ENCODE measurements around the gene PKDCC.
"Not testable (repeated sequence)": the region's sequence is repeated elsewhere in the genome, so short reads cannot be mapped to it uniquely, and the experiment has no call there.

The PKDCC gene

GRCh38 chr2:42065753-42066152, 17.9 kb downstream of the PKDCC start:
- DNase-seq: not testable (repeated sequence)

DNA sequence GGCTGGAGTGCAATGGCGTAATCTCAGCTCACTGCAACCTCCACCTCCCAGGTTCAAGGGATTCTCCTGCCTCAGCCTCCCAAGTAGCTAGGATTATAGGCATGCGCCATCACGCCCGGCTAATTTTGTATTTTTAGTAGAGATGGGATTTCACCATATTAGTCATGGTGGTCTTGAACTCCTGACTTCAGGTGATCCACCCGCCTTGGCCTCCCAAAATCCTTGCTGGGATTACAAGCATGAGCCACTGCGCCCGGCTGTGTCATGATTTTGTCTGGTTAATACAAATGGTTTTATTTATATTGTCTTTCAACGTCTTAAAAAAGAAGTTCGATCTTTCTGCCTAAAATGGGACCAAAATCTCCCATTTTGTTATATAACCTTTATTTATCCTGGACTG, 19.2 kb downstream of the PKDCC start:
- not testable (repeated sequence) for DNase-seq

- DNase-seq: no peak
These were observed 19.7 kb downstream of the PKDCC start for GRCh38 chr2:42067521-42067920.

- no peak for DNase-seq
These were observed 20.9 kb downstream of the PKDCC start for GRCh38 chr2:42068571-42069178.

DNA sequence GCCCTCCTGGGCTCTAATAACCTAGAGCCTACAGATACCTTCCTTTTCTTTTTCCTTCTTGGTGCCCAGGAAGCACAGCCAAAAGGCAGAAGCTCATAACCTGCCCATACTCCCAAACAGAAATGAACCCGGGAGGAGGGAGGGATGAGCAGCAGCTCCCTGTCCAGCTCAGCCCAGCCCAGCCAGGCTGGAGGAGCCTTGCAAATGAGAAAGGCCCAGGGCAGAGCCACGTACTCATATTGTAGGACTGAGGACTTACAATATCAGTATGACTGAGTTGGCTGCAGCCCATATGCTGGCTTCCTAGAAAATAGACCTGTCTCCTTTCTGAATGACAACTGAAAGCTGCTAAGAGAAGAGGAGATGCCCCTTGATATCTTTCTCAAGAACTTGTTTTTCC, 21.7 kb downstream of the PKDCC start:
- DNase-seq: no peak

GRCh38 chr2:42071791-42072190, 24.0 kb downstream of the PKDCC start:
- DNase-seq: no peak

DNA sequence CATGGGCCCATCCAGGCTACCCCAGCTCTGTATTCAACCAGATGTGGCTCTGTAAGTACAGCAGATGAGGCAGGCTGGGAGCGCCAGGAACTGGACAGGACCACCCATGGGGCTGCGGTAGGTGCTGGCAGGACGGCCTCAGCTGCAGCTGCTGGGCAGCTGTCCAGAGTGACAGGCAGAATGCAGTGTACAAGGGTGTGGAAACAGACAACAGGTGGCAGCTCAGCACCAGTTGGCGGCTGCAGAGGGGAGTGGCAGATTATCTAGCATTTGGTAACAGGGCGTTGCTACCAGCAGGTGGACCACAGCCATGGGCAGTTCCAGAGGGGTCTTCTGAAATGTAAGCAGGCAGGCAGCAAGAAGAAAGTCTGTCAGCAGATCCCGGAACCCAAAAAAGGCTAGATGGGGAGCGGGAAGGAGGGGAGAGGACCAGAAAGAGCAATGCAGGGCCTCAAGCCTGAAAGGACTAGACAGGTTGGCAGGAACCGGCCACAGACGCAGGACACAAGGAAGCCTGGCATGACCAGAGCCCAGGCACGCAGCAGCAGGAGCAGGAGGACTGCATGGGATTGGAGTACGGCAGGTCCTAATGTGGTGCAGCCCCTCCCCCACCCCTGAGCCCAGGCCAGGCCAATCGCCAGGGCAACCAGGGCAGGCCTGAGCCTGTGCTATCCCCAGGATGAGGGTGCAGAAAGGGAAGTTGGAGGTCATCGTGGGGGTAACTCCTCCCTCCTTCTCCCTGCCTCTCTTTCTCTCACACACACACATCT, 24.7 kb downstream of the PKDCC start:
- DNase-seq: peak; percentile 87

GRCh38 chr2:42073739-42074503, 26.1 kb downstream of the PKDCC start:
- DNase-seq: no peak

GRCh38 chr2:42074661-42075060, 26.8 kb downstream of the PKDCC start:
- no peak for DNase-seq

GRCh38 chr2:42076357-42077225, 28.8 kb downstream of the PKDCC start:
- DNase-seq: peak; percentile 19

DNA sequence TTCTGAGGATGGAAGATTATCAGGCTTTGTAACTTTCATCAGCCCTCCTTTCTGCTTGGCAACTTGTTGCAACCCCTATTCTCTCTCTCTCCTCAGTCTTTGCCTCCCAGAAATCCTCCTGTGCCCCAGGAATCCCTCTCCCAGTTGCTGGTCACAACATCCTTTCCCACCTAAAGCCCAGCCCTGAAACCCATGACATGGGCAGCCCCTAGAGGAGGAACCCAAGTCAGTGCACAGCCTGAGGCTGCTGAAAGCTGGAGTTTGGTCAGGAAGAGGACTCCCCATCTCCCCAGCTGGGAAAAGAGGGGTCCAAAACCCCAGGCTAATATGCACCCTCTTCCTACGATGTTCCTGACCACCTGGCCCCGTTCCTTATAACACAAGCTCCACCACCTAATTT, 29.5 kb downstream of the PKDCC start:
- no peak for DNase-seq

DNA sequence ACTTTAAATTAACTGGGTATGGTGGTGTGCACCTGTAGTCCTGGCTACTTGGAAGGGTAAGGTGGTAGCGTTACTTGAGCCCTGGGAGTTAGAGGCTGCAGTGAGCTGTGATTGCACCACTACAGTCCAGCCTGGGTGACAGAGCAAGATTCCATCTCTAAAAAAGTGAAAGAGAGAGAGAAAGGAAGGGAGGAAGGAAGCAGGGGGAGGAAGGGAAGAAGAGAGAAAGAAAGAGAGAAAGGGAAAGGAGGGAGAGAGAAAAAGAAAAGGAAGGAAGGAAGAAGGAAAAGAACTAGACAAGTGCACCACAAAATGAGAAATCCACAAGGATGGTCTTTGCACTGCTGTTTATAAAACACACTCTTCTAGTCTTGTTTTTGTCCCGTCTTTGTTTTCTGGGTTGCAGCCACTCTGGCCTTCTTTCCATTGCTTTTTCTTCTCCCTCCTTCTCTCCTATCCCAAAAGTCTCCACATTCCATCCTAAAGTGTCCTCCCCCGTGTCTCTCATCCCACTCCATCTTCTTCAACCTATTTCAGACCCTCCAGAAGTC, 32.0 kb downstream of the PKDCC start:
- no peak for DNase-seq

- DNase-seq: not testable (repeated sequence)
These were observed 33.3 kb downstream of the PKDCC start for GRCh38 chr2:42081151-42081550.

- DNase-seq: no peak
These were observed 34.2 kb downstream of the PKDCC start for GRCh38 chr2:42082016-42082415.

GRCh38 chr2:42084231-42084671, 36.4 kb downstream of the PKDCC start:
- peak; percentile 24 for DNase-seq

DNA sequence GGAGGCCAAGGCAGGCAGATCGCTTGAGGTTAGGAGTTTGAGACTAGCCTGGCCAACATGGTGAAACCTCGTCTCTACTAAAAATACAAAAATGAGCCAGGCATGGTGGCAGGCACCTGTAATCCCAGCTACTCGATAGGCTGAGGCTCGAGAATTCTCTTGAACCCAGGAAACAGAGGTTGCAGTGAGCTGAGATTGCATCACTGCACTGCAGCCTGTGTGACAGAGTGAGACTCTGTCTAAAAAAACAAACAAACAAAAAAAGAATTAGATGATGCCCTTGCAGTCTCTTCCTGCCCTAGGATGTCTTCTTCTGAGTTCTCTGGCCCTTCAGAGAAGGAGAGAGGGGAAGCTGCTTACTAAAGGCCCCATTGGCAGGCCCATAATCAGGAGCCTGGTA, 37.2 kb downstream of the PKDCC start:
- DNase-seq: not testable (repeated sequence)

DNA sequence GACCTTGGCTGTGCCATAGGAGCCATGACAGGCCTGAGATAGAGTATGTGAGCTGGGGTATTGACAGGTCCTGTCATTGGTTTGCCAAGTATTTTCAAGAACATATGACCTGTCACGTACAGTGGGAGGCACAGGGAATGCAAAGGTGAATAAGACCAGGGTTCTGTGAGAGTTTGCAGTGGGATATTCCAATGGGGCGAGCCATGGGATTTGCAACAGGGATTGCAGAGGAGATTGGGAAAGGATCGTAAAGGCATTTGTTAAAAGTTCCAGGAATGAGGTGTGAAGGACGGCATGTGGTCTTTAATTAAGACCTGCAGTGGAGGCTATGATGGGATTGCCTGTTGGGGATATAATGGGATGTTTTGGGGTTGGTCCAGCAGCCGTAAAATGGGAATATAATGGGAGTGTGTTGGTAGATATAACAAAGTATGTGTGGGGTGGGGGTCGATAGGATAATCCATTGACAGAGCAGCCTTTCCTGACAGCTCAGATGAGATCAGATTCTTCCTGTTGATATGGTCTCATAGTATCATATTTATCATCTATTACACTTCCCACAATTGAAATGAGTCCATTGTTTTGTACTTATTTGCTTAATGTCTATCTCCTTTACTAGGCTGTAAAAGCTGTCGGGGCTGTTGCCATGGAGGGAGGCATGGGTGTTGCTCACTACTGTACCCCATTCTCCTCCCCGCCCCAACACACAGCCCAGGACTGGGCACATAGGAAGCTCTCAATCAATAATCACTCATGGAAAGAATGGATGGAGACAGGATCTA, 38.1 kb downstream of the PKDCC start:
- DNase-seq: no peak

- DNase-seq: peak; percentile 56
These were observed 38.7 kb downstream of the PKDCC start for GRCh38 chr2:42086500-42086953.

DNA sequence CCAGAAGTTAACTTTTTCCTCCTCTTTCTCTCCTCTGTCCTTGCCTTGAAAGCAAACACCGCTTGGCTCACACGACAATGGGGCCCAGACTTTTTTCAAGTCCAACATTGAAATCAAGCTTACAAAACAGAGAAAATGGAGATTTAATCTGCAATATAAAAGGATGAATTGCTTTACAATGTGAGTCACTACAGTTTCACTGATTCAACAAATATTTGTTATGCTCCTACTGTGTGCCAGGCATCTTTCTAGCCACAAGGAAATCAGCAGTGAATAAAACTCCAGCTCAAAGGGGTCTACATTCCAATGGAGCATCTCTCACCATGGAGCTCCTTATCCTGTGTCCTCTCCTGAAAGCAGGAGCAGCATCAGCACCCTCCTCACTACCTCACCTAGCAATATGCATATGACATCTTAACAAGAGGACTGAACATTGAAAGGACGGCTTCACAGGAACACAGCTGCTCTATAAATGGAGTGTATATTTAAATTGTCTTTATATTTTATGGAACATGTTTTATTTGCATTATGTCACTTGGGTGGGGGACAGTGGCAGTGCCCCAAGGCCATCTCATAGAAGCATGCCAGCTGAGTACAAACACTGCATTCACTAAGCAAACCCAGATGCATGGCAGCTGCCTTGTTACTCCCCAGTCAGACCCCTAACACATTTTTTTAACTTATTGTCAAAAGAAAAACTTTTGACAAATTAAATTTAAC, 39.5 kb downstream of the PKDCC start:
- peak; percentile 62 for DNase-seq

GRCh38 chr2:42087857-42088195, 40.0 kb downstream of the PKDCC start:
- DNase-seq: peak; percentile 54

GRCh38 chr2:42089340-42089925, 41.6 kb downstream of the PKDCC start:
- DNase-seq: peak; percentile 27
